Uterus (tissue), 4 donors: ENCODE data around the gene RNF32. TPM values are rescaled to one million over a fixed set of nuclear protein-coding genes. Genes with fewer than 3 reads are reported as not detected.

Source experiments
- DNase-seq, 2 donors: peaks; one replicate each; pipeline ENCODE4 v3.0.0-alpha.2; 2019 to 2020
- H3K27ac ChIP-seq, 2 donors: fragments of 200-600 bp; sonication (generic); 1 replicate in 1 of 2; 2 replicates in 1 of 2; pipeline ENCODE4 v1.5.1; 2016 to 2018
- H3K27me3 ChIP-seq, 2 donors: fragments of 200-600 bp; sonication (generic); one replicate each; pipeline ENCODE4 v1.5.1; 2018 to 2019; ENCODE audit warnings: control low read depth in 1 of 2
- H3K36me3 ChIP-seq, 2 donors: fragments of 200-600 bp; sonication (generic); one replicate each; pipeline ENCODE4 v1.5.1; 2019; ENCODE audit warnings: control low read depth in 1 of 2
- H3K4me1 ChIP-seq, 2 donors: fragments of 200-600 bp; sonication (generic); one replicate each; pipeline ENCODE4 v1.5.1; 2018 to 2019; ENCODE audit warnings: control low read depth in 1 of 2
- H3K4me3 ChIP-seq, 2 donors: fragments of 200-600 bp; sonication (generic); 1 replicate in 1 of 2; 2 replicates in 1 of 2; pipeline ENCODE4 v1.5.1; 2018 to 2019; ENCODE audit warnings: mild to moderate bottlenecking in 1 of 2
- H3K9me3 ChIP-seq, 2 donors: fragments of 200-600 bp; sonication (generic); one replicate each; pipeline ENCODE4 v1.5.1; 2019; ENCODE audit warnings: control low read depth in 1 of 2
- CTCF ChIP-seq, 4 experiments: fragments of 200-600 bp in 2 of 4; fragments of 450-650 bp in 2 of 4; sonication (generic) in 2 of 4; IDR thresholded peaks; one replicate each; pipeline ENCODE4 v1.5.1; 2016 to 2019; ENCODE audit warnings: antibody characterized with exemption in 4 of 4, mild to moderate bottlenecking in 2 of 4, moderate library complexity in 1 of 4
- POLR2A ChIP-seq, 2 donors: fragments of 450-650 bp; IDR thresholded peaks; one replicate each; pipeline ENCODE4 v1.6.1; 2016; ENCODE audit warnings: antibody characterized with exemption in 2 of 2, mild to moderate bottlenecking in 1 of 2, moderate library complexity in 1 of 2
- intact Hi-C: fragments of 100-400 bp; cut with DNase I; formaldehyde crosslinking; loops from one replicate; pipeline ENCODE4 v1.15.1; 2023; ENCODE audit warnings: low total_unique reads
- total RNA-seq, 4 donors: library from RNA; depleted of rRNA in 3 of 4; stranded (reverse); fragments of >200 nt in 3 of 4; gene quantifications; one replicate each; pipeline versions ENCODE4 v1.1.0 to v1.2.4, GENCODE V29; 2014 to 2023
- donor health status: DM: yes; HTN: yes; CAD: no.

RNF32 gene
- total RNA-seq, 4 donors from 2014 or later, result 0.41 to 0.58 TPM; not detected in 2

DNA sequence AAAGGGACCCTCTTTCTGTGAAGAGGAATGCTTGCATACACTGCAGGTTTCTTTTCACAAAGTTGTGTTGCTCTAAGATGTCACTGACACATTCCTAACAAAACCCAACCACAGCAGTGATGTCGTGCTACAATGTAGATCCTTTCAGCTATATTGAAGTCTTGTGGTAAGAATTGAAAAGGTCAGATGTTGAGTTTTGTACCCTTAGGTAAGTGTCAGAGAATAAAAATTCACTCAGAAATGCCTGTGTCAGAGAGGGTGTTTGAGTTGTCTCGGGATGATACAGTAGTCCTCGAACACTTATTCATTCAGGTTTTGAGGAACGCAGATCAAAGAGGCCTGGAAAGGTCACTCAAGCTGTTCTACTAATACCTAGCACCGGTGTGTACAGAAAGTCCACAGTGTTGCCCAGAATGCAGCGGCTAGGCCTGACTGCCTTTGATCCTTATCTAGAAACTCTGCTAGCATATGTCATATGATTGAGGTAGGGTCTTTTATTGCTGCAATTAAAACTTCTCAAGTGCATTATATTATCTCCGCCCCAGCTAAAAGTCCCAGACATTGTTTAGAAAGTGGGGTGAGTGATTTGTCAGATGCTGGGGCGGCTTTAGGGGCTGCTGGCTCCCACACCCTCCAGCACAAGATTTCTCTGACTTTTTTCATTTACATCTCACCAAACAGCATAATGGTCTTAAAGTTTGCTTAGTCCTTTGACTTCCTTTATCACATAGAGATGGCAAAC is 26.0 kb downstream of the RNF32 start:
- H3K27me3 ChIP-seq, result no peaks in the 10 kb centered on the region
- no peaks in the 10 kb centered on the region for H3K4me1 ChIP-seq
- intact Hi-C loops, result no loop called here
- no peak overlapping the region for H3K4me3 ChIP-seq
- H3K36me3 ChIP-seq, result no peaks in the 10 kb centered on the region
- no peak for DNase-seq
- TF ChIP-seq CTCF (IDR thresholded peaks at IDR 0.05), result no peak
- no peak for TF ChIP-seq POLR2A (IDR thresholded peaks at IDR 0.05)
- H3K27ac ChIP-seq, result no peak overlapping the region
- no peaks in the 10 kb centered on the region for H3K9me3 ChIP-seq

DNA sequence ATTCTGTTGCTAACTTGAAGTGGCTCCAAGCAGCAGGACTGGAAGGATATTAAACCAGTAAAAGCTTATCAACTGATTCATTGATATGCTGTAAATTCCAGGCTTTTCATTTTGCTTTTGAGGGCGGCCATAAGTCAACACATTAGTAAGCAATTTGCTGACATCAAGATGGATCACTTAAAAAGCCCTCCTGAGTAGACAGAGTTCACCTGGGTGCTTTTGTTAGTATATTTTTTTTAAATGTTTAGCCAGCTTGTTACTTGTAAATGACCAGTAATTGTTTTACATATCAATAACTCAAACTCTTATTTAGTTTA is 26.5 kb downstream of the RNF32 start:
- intact Hi-C loops, result no loop called here
- H3K27ac ChIP-seq, result no peak overlapping the region
- no peaks in the 10 kb centered on the region for H3K27me3 ChIP-seq
- H3K9me3 ChIP-seq, result no peaks in the 10 kb centered on the region
- H3K4me3 ChIP-seq, result no peak overlapping the region
- DNase-seq, result no peak
- TF ChIP-seq CTCF (IDR thresholded peaks at IDR 0.05) (no peak), POLR2A (IDR thresholded peaks at IDR 0.05) (no peak)
- no peaks in the 10 kb centered on the region for H3K36me3 ChIP-seq
- no peaks in the 10 kb centered on the region for H3K4me1 ChIP-seq

DNA sequence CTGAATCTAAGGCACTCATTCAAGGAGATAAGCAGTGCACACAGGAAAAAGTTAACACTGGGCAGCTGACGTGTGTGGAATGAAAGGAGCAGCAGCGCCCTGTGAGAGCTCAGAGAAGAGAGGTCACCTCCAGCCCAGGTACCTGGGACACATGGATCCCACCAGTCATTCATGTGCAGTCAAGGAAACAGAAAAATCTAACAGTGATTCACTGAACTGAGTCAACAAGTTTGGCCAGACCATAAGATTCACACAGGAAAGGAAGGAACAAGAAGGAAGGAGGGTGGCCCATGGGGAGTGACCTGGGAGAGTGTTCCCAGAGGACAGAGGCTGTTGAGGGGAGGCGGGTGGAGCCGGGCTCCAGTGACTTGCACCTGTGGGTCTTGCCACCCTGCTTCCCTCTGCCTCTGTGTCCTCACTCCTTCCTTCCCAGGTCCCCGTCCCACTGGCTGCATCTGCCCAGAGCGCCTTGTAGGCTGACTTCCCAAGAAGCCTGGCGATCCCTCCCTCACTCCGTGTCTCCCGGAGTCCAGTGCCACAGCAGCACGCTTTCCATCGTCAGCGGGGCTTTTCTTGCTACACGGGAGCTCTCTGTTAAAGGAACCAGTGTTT is 27.7 kb downstream of the RNF32 start:
- no peak overlapping the region for H3K4me3 ChIP-seq
- no peaks in the 10 kb centered on the region for H3K9me3 ChIP-seq
- intact Hi-C loops, result no loop called here
- no peak overlapping the region for H3K27ac ChIP-seq
- no peak for DNase-seq
- no peaks in the 10 kb centered on the region for H3K4me1 ChIP-seq
- no peaks in the 10 kb centered on the region for H3K27me3 ChIP-seq
- H3K36me3 ChIP-seq, result no peaks in the 10 kb centered on the region
- TF ChIP-seq POLR2A (IDR thresholded peaks at IDR 0.05) (no peak), CTCF (IDR thresholded peaks at IDR 0.05) (no peak)

GRCh38 chr7:156669035-156669828 is 28.7 kb downstream of the RNF32 start:
- H3K36me3 ChIP-seq, result no peaks in the 10 kb centered on the region
- H3K9me3 ChIP-seq, result no peaks in the 10 kb centered on the region
- DNase-seq, result no peak
- H3K4me3 ChIP-seq, result no peak overlapping the region
- no peak overlapping the region for H3K27ac ChIP-seq
- H3K4me1 ChIP-seq, result no peaks in the 10 kb centered on the region
- TF ChIP-seq POLR2A (IDR thresholded peaks at IDR 0.05) (no peak), CTCF (IDR thresholded peaks at IDR 0.05) (no peak)
- intact Hi-C loops, result no loop called here
- H3K27me3 ChIP-seq, result no peaks in the 10 kb centered on the region

DNA sequence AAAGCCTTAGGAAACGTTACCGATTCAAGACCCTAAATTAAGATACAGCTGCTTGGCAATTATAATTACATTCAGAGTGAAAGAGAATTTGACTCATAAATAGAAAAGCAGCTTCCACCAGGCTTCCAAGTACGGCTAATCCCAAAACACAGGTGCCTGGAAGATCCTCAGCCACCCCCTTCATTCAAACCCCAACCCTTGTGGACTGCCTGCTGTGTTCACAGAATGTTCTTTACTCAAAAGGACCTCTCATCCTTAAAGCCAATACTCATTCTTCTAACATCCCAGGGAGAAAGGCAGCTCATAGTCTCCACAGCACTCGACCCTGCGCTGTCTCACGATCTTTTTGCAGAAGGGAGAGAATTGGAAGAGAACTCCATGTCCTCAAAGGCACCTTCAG is 32.9 kb downstream of the RNF32 start:
- intact Hi-C loops, result no loop called here
- H3K36me3 ChIP-seq, result no peaks in the 10 kb centered on the region

More for the DNA sequence above, 32.9 kb downstream of the RNF32 start:
- Histone ChIP-seq H3K27me3 (no peaks in the 10 kb centered on the region), H3K4me1 (no peaks in the 10 kb centered on the region), H3K9me3 (no peaks in the 10 kb centered on the region), H3K4me3 (no peak overlapping the region), H3K27ac (no peak overlapping the region)
- TF ChIP-seq POLR2A (IDR thresholded peaks at IDR 0.05) (no peak), CTCF (IDR thresholded peaks at IDR 0.05) (no peak)
- DNase-seq, result no peak
